Endothelial cell of umbilical vein (primary cell): Measurements from ENCODE around the gene LCE1F. TPM values are rescaled to one million over a fixed set of nuclear protein-coding genes. Genes with fewer than 3 reads are reported as not detected.

Experiments
- BruUV-seq: library from RNA; stranded (reverse); fragments of 400-500 nt; replicated peaks from 2 replicates; lab custom pipeline; 2021; lab: Mats Ljungman, UMichigan
- CTCF ChIA-PET: fragments of 300-600, 350-600 bp; sonication (Branson Sonifier 250); formaldehyde crosslinking; loops from one replicate; lab custom pipeline; 2021; ENCODE audit warnings: antibody characterized with exemption, inconsistent platforms; lab: Charles Lee
- POLR2A ChIA-PET: fragments of 300-600, 350-600 bp; sonication (Branson Sonifier 250); formaldehyde crosslinking; loops from one replicate; lab custom pipeline; 2021; ENCODE audit warnings: antibody characterized with exemption, inconsistent platforms; lab: Charles Lee
- DNase-seq: peaks from one replicate; pipeline ENCODE4 v3.0.0-alpha.2; 2011; ENCODE audit warnings: low read depth, low spot score
- FAIRE-seq: peaks from 2 replicates; lab custom pipeline; 2011; peaks lifted over from hg19 to GRCh38; lab: Jason Lieb, UNC
- H2AFZ ChIP-seq: 2 replicates; pipeline ENCODE4 v1.6.0; 2012; ENCODE audit warnings: low read depth, low read length, control low read depth, inconsistent platforms
- H3K27ac ChIP-seq: 2 replicates; pipeline ENCODE4 v1.5.1; 2011; ENCODE audit warnings: low read depth, mild to moderate bottlenecking, control low read depth, low read length, moderate library complexity; ENCODE audit not compliant: insufficient read depth
- H3K27me3 ChIP-seq, 2 experiments: 2 replicates each; pipeline versions ENCODE4 v1.6.0 to v1.6.1; 2011; ENCODE audit warnings: low read length in 2 of 2, mixed read lengths in 1 of 2; ENCODE audit not compliant: control insufficient read depth in 2 of 2, insufficient read depth in 2 of 2
- H3K36me3 ChIP-seq, 2 experiments: 2 replicates in 1 of 2; 3 replicates in 1 of 2; pipeline ENCODE4 v1.5.1; 2011; ENCODE audit warnings: low read length in 2 of 2, mild to moderate bottlenecking in 1 of 2, moderate library complexity in 1 of 2; ENCODE audit not compliant: control insufficient read depth in 2 of 2, insufficient read depth in 2 of 2; ENCODE audit errors: extremely low read depth in 1 of 2
- H3K4me1 ChIP-seq: 3 replicates; pipeline ENCODE4 v1.5.1; 2011; ENCODE audit warnings: mild to moderate bottlenecking, low read length; ENCODE audit not compliant: control insufficient read depth, insufficient read depth; ENCODE audit errors: extremely low read depth
- H3K4me2 ChIP-seq: 2 replicates; pipeline ENCODE4 v1.6.1; 2011; ENCODE audit warnings: low read length, control low read depth, mixed read lengths; ENCODE audit not compliant: insufficient read depth
- H3K4me3 ChIP-seq, 3 experiments: fragments of 200-600 bp in 1 of 3; sonication (generic), shearing (Covaris generic) in 1 of 3; replicated peaks in 1 of 3; 2 replicates each; pipeline ENCODE4 v1.5.1; 2011 to 2016; ENCODE audit warnings: control low read depth in 3 of 3, low read length in 3 of 3, mild to moderate bottlenecking in 2 of 3, inconsistent platforms in 1 of 3, low read depth in 1 of 3, moderate library complexity in 1 of 3; ENCODE audit not compliant: insufficient read depth in 1 of 3
- H3K79me2 ChIP-seq: 2 replicates; pipeline ENCODE4 v1.6.0; 2012; ENCODE audit warnings: low read length, inconsistent platforms; ENCODE audit not compliant: control insufficient read depth, insufficient read depth
- H3K9ac ChIP-seq: replicated peaks from 2 replicates; pipeline ENCODE3; 2011; ENCODE audit warnings: low read length, control low read depth; ENCODE audit not compliant: insufficient read depth; ENCODE audit errors: extremely low read depth
- H3K9me1 ChIP-seq: replicated peaks from 3 replicates; pipeline ENCODE4 v1.6.0; 2011; ENCODE audit warnings: mild to moderate bottlenecking, low read length; ENCODE audit not compliant: control insufficient read depth, insufficient read depth; ENCODE audit errors: extremely low read depth
- H3K9me3 ChIP-seq: replicated peaks from 2 replicates; pipeline ENCODE4 v1.5.1; 2012; ENCODE audit warnings: low read length, inconsistent platforms; ENCODE audit not compliant: control insufficient read depth, insufficient read depth
- H4K20me1 ChIP-seq: replicated peaks from 2 replicates; pipeline ENCODE3; 2011; ENCODE audit warnings: mild to moderate bottlenecking, low read length; ENCODE audit not compliant: control insufficient read depth, insufficient read depth; ENCODE audit errors: extremely low read depth
- EZH2 ChIP-seq: IDR thresholded peaks from 2 replicates; pipeline ENCODE4 v1.6.1; 2012; ENCODE audit warnings: borderline replicate concordance, low read depth, mild to moderate bottlenecking, moderate library complexity, low read length, inconsistent platforms; ENCODE audit not compliant: severe bottlenecking
- GATA2 ChIP-seq: IDR thresholded peaks from 2 replicates; pipeline ENCODE4 v1.7.0; 2011; ENCODE audit warnings: low read depth, mild to moderate bottlenecking, moderate library complexity, mixed read lengths, low read length; ENCODE audit not compliant: insufficient read length, insufficient read depth
- JUN ChIP-seq: IDR thresholded peaks from 2 replicates; pipeline ENCODE4 v1.6.1; 2011; ENCODE audit warnings: borderline replicate concordance, low read depth; ENCODE audit not compliant: insufficient read length, insufficient read depth
- MAX ChIP-seq: IDR thresholded peaks from 2 replicates; pipeline ENCODE4 v1.6.1; 2011; ENCODE audit not compliant: insufficient read depth, insufficient read length
- MYC ChIP-seq: IDR thresholded peaks from one replicate; pipeline ENCODE4 v1.6.1; 2011; ENCODE audit warnings: mild to moderate bottlenecking, low read depth, low read length
- POLR2A ChIP-seq: IDR thresholded peaks from 2 replicates; pipeline ENCODE4 v1.6.1; 2012; ENCODE audit warnings: low read depth, mild to moderate bottlenecking, control low read depth, low read length
- POLR2AphosphoS5 ChIP-seq: IDR thresholded peaks from 2 replicates; pipeline ENCODE4 v1.6.1; 2012; ENCODE audit warnings: low read depth, mild to moderate bottlenecking, control low read depth, low read length, moderate library complexity; ENCODE audit not compliant: insufficient read depth
- dilution Hi-C: fragments of 300-500 bp; cut with MboI; formaldehyde crosslinking; loops from one replicate; pipeline ENCODE4 v1.15.0; 2019; ENCODE audit warnings: low sequenced_read_pairs; ENCODE audit not compliant: extremely low pct_ligation_motif_present
- intact Hi-C: fragments of 100-400 bp; cut with micrococcal nuclease; formaldehyde crosslinking; loops from one replicate; pipeline ENCODE4 v1.10.0; 2022
- polyA plus RNA-seq, 4 experiments: library from polyadenylated mRNA; depleted of rRNA in 3 of 4; stranded (reverse) in 3 of 4; unstranded in 1 of 4; fragments of >200 nt; gene quantifications; 2 replicates each; pipeline versions ENCODE4 v1.2.1 to v1.2.3, GENCODE V29; 2011 to 2012; ENCODE audit warnings: missing spikeins in 1 of 4
- total RNA-seq: library from RNA; stranded (reverse); gene quantifications from 2 replicates; pipeline ENCODE4 v1.2.3, GENCODE V29; 2021
- TF ChIP-seq, protein P1 (sequence below), 2 donors: IDR thresholded peaks; 1 replicate in 1 of 2; 2 replicates in 1 of 2; pipeline ENCODE4 v1.5.1; 2011; ENCODE audit warnings: low read length in 2 of 2, mild to moderate bottlenecking in 2 of 2, moderate library complexity in 2 of 2, control low read depth in 1 of 2, inconsistent platforms in 1 of 2, low read depth in 1 of 2; ENCODE audit not compliant: insufficient read depth in 1 of 2; ENCODE audit errors: extremely low read depth in 1 of 2

The LCE1F gene
- total and polyA plus RNA-seq, 2 donors (not counting 3 experiments of a cell fraction or from before 2014, with no cell fraction given): not detected

- H3K4me2 ChIP-seq: no peak overlapping the region
- no peak overlapping the region for H3K27ac ChIP-seq
- H3K27me3 ChIP-seq: no peaks in the 10 kb centered on the region
- ChIA-PET CTCF (no interaction called here), POLR2A (no interaction called here)
- intact Hi-C loops (no loop called here), dilution Hi-C loops (no loop called here)
- no peaks in the 10 kb centered on the region for H3K79me2 ChIP-seq
- no peaks in the 10 kb centered on the region for H3K9me1 ChIP-seq
- no peaks in the 10 kb centered on the region for H3K36me3 ChIP-seq
- no peak for FAIRE-seq
- H3K9ac ChIP-seq: no peak overlapping the region
- no peak overlapping the region for H2AFZ ChIP-seq
- H3K4me3 ChIP-seq: no peak overlapping the region
- DNase-seq: no peak
- TF ChIP-seq POLR2A (no peak), MAX (no peak), GATA2 (no peak), POLR2AphosphoS5 (no peak), EZH2 (no peak), MYC (no peak), JUN (no peak)
- TF ChIP-seq, protein P1, sequence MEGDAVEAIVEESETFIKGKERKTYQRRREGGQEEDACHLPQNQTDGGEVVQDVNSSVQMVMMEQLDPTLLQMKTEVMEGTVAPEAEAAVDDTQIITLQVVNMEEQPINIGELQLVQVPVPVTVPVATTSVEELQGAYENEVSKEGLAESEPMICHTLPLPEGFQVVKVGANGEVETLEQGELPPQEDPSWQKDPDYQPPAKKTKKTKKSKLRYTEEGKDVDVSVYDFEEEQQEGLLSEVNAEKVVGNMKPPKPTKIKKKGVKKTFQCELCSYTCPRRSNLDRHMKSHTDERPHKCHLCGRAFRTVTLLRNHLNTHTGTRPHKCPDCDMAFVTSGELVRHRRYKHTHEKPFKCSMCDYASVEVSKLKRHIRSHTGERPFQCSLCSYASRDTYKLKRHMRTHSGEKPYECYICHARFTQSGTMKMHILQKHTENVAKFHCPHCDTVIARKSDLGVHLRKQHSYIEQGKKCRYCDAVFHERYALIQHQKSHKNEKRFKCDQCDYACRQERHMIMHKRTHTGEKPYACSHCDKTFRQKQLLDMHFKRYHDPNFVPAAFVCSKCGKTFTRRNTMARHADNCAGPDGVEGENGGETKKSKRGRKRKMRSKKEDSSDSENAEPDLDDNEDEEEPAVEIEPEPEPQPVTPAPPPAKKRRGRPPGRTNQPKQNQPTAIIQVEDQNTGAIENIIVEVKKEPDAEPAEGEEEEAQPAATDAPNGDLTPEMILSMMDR (IDR thresholded peaks at IDR 0.05; ENCODE audit: extremely low read depth in 1 of 2, insufficient read depth in 1 of 2, low read depth in 1 of 2, low read length in 2 of 2): no peak
- no TSS peak for BruUV-seq
- H4K20me1 ChIP-seq: no peaks in the 10 kb centered on the region
- no peaks in the 10 kb centered on the region for H3K4me1 ChIP-seq
- no peaks in the 10 kb centered on the region for H3K9me3 ChIP-seq
Measured at GRCh38 chr1:152759453-152760173, 15.3 kb upstream of the LCE1F start.
